IMR-90 (cell line): ENCODE results near the gene LIN28A. TPM values are rescaled to one million over a fixed set of nuclear protein-coding genes. Genes with fewer than 3 reads are reported as not detected.

ENCODE experiments used
- ATAC-seq: fragments of 200-7000 bp; cut with Tn5 transposase; 2 replicates; pipeline ENCODE4 v1.9.1; 2020; ENCODE audit warnings: low read depth, mild to moderate bottlenecking, moderate library complexity
- Bru-seq: library from RNA; stranded (reverse); fragments of 400-500 nt; gene quantifications from one replicate; lab custom pipeline; 2021; lab: Mats Ljungman, UMichigan
- BruChase-seq, 2 experiments: library from RNA; stranded (reverse); fragments of 400-500 nt; gene quantifications; one replicate each; lab custom pipeline; 2021; lab: Mats Ljungman, UMichigan
- BruUV-seq: library from RNA; stranded (reverse); fragments of 400-500 nt; replicated peaks from 2 replicates; lab custom pipeline; 2021; lab: Mats Ljungman, UMichigan
- CTCF ChIA-PET: fragments of 300-600 bp; formaldehyde crosslinking; extraction: SDS; loops from one replicate; lab custom pipeline; 2021; ENCODE audit warnings: antibody characterized with exemption; lab: Yijun Ruan, JAX
- POLR2A ChIA-PET: fragments of 300-600 bp; sonication (Branson Sonifier 250); formaldehyde crosslinking; loops from one replicate; lab custom pipeline; 2022; ENCODE audit warnings: antibody characterized with exemption; ENCODE audit not compliant: unreplicated experiment; lab: Charles Lee
- DNase-seq: peaks from one replicate; pipeline ENCODE4 v3.0.0; 2013
- H2AFZ ChIP-seq: replicated peaks from 2 replicates; pipeline ENCODE3; 2013; ENCODE audit warnings: low read length, mild to moderate bottlenecking; ENCODE audit not compliant: poor library complexity
- H2AK5ac ChIP-seq: 2 replicates; pipeline ENCODE4 v1.6.1; 2013; ENCODE audit warnings: low read depth, low read length, inconsistent platforms
- H2AK9ac ChIP-seq: replicated peaks from 2 replicates; pipeline ENCODE3; 2013; ENCODE audit warnings: mild to moderate bottlenecking, low read depth, low read length, moderate library complexity; ENCODE audit not compliant: poor library complexity
- H2BK120ac ChIP-seq: 2 replicates; pipeline ENCODE4 v1.6.1; 2013; ENCODE audit warnings: low read depth, low read length, inconsistent platforms
- H2BK15ac ChIP-seq: 3 replicates; pipeline ENCODE4 v1.6.1; 2013; ENCODE audit warnings: low read depth, low read length, inconsistent platforms
- H2BK20ac ChIP-seq: 2 replicates; pipeline ENCODE4 v1.6.1; 2013; ENCODE audit warnings: low read depth, mild to moderate bottlenecking, inconsistent platforms, low read length, moderate library complexity
- H2BK5ac ChIP-seq: 2 replicates; pipeline ENCODE4 v1.6.1; 2013; ENCODE audit warnings: mild to moderate bottlenecking, low read depth, low read length, inconsistent platforms; ENCODE audit not compliant: poor library complexity, severe bottlenecking
- H3K14ac ChIP-seq: replicated peaks from 2 replicates; pipeline ENCODE4 v1.6.1; 2013; ENCODE audit warnings: low read depth, low read length, inconsistent platforms
- H3K18ac ChIP-seq: 2 replicates; pipeline ENCODE4 v1.6.1; 2013; ENCODE audit warnings: low read depth, low read length, control low read depth
- H3K23ac ChIP-seq: 2 replicates; pipeline ENCODE4 v1.6.1; 2013; ENCODE audit warnings: low read depth, low read length, inconsistent platforms
- H3K27ac ChIP-seq: 2 replicates; pipeline ENCODE4 v1.5.1; 2013; ENCODE audit warnings: mild to moderate bottlenecking, control low read depth, low read length; ENCODE audit not compliant: insufficient read depth
- H3K27me3 ChIP-seq: 2 replicates; pipeline ENCODE4 v1.6.1; 2013; ENCODE audit warnings: low read length; ENCODE audit not compliant: control insufficient read depth, insufficient read depth
- H3K36me3 ChIP-seq: 2 replicates; pipeline ENCODE4 v1.6.1; 2013; ENCODE audit warnings: low read length, mixed read lengths; ENCODE audit not compliant: control insufficient read depth, insufficient read depth
- H3K4ac ChIP-seq: 2 replicates; pipeline ENCODE4 v1.6.1; 2013; ENCODE audit warnings: low read depth, low read length, inconsistent platforms
- H3K4me1 ChIP-seq: 2 replicates; pipeline ENCODE4 v1.6.1; 2013; ENCODE audit warnings: low read length, mixed read lengths; ENCODE audit not compliant: control insufficient read depth, insufficient read depth
- H3K4me2 ChIP-seq: 2 replicates; pipeline ENCODE4 v1.6.1; 2013; ENCODE audit warnings: low read depth, mild to moderate bottlenecking, control low read depth, low read length, moderate library complexity
- H3K4me3 ChIP-seq: 2 replicates; pipeline ENCODE4 v1.5.1; 2013; ENCODE audit warnings: low read depth, mild to moderate bottlenecking, control low read depth, low read length, moderate library complexity; ENCODE audit not compliant: insufficient read depth
- H3K56ac ChIP-seq: 2 replicates; pipeline ENCODE4 v1.6.1; 2013; ENCODE audit warnings: low read length, inconsistent platforms; ENCODE audit not compliant: insufficient read depth; ENCODE audit errors: extremely low read depth
- H3K79me1 ChIP-seq, 2 experiments: 2 replicates each; pipeline ENCODE4 v1.6.1; 2013; ENCODE audit warnings: low read length in 2 of 2, inconsistent platforms in 1 of 2, low read depth in 1 of 2
- H3K9ac ChIP-seq: 2 replicates; pipeline ENCODE4 v1.6.1; 2013; ENCODE audit warnings: low read depth, low read length, control low read depth
- H3K9me1 ChIP-seq: 2 replicates; pipeline ENCODE4 v1.6.1; 2013; ENCODE audit warnings: low read length, inconsistent platforms; ENCODE audit not compliant: insufficient read depth
- H3K9me3 ChIP-seq: 2 replicates; pipeline ENCODE4 v1.6.1; 2013; ENCODE audit warnings: low read length; ENCODE audit not compliant: control insufficient read depth, insufficient read depth
- H4K20me1 ChIP-seq: 2 replicates; pipeline ENCODE4 v1.6.1; 2013; ENCODE audit warnings: low read length, inconsistent platforms; ENCODE audit not compliant: insufficient read depth
- H4K5ac ChIP-seq: 2 replicates; pipeline ENCODE4 v1.6.1; 2013; ENCODE audit warnings: mild to moderate bottlenecking, low read depth, low read length, control low read depth
- H4K8ac ChIP-seq, 2 experiments: 2 replicates each; pipeline ENCODE4 v1.6.1; 2013; ENCODE audit warnings: low read depth in 2 of 2, low read length in 2 of 2, control low read depth in 1 of 2, inconsistent platforms in 1 of 2
- H4K91ac ChIP-seq: 2 replicates; pipeline ENCODE4 v1.6.1; 2013; ENCODE audit warnings: low read depth, low read length, inconsistent platforms; ENCODE audit not compliant: insufficient read depth
- CEBPB ChIP-seq: IDR thresholded peaks from 2 replicates; pipeline ENCODE4 v1.6.1; 2012; ENCODE audit warnings: low read depth, low read length, improper control_type of control experiment
- CHD1 ChIP-seq: IDR thresholded peaks from 2 replicates; pipeline ENCODE4 v1.6.1; 2012; ENCODE audit warnings: low read depth, low read length, improper control_type of control experiment
- CTCF ChIP-seq: conservative IDR thresholded peaks from 2 replicates; pipeline ENCODE4 v1.5.1; 2012; ENCODE audit warnings: mild to moderate bottlenecking, low read depth, low read length, improper control_type of control experiment
- FOS ChIP-seq: fragments of 150-350 bp; IDR thresholded peaks from 2 replicates; pipeline ENCODE4 v1.6.1; 2016; ENCODE audit warnings: low read depth, low read length
- MAFK ChIP-seq: IDR thresholded peaks from 2 replicates; pipeline ENCODE4 v1.6.1; 2012; ENCODE audit warnings: low read depth, low read length, improper control_type of control experiment
- MAZ ChIP-seq: IDR thresholded peaks from 2 replicates; pipeline ENCODE4 v1.6.1; 2012; ENCODE audit warnings: low read depth, mild to moderate bottlenecking, low read length, improper control_type of control experiment, moderate library complexity, borderline replicate concordance
- MXI1 ChIP-seq: IDR thresholded peaks from 2 replicates; pipeline ENCODE4 v1.6.1; 2012; ENCODE audit warnings: low read depth, mild to moderate bottlenecking, low read length, moderate library complexity, borderline replicate concordance
- POLR2A ChIP-seq: IDR thresholded peaks from 2 replicates; pipeline ENCODE4 v1.6.1; 2012; ENCODE audit warnings: mild to moderate bottlenecking, low read depth, low read length
- RAD21 ChIP-seq: IDR thresholded peaks from 2 replicates; pipeline ENCODE4 v1.6.1; 2012; ENCODE audit warnings: low read length, improper control_type of control experiment
- RCOR1 ChIP-seq: IDR thresholded peaks from 2 replicates; pipeline ENCODE4 v1.6.1; 2012; ENCODE audit warnings: mild to moderate bottlenecking, low read length, improper control_type of control experiment; ENCODE audit not compliant: insufficient replicate concordance
- RFX5 ChIP-seq: IDR thresholded peaks from 2 replicates; pipeline ENCODE4 v1.8.0; 2012; ENCODE audit warnings: low read depth, mild to moderate bottlenecking, low read length, moderate library complexity
- SMC3 ChIP-seq: fragments of 150-350 bp; IDR thresholded peaks from 2 replicates; pipeline ENCODE4 v1.6.1; 2016; ENCODE audit warnings: low read depth, mild to moderate bottlenecking, antibody characterized with exemption, low read length, moderate library complexity
- USF2 ChIP-seq: fragments of 150-350 bp; IDR thresholded peaks from 2 replicates; pipeline ENCODE4 v1.6.1; 2017; ENCODE audit warnings: mild to moderate bottlenecking, antibody characterized with exemption, low read length, low read depth
- WGBS, 2 experiments: methylation state at CpG; one replicate each; pipeline versions ENCODE4 v1.1.5 to v1.1.7; 2013; ENCODE audit warnings: missing lambda C conversion rate in 2 of 2; ENCODE audit not compliant: insufficient read length in 1 of 2; ENCODE audit errors: extremely low coverage in 2 of 2; 5-methylcytosine and 5-hydroxymethylcytosine counted together
- dilution Hi-C: fragments of 300-500 bp; cut with HindIII; formaldehyde crosslinking; loops from one replicate; pipeline ENCODE4 v1.14.3; 2018; ENCODE audit warnings: low sequenced_read_pairs; ENCODE audit not compliant: unreplicated experiment
- in situ Hi-C: fragments of 300-500 bp; cut with MboI; formaldehyde crosslinking; loops from 3 replicates; pipeline ENCODE4 v1.14.3; 2019; ENCODE audit warnings: low sequenced_read_pairs, inconsistent platforms, mixed read lengths
- intact Hi-C: fragments of 100-400 bp; cut with micrococcal nuclease; formaldehyde crosslinking; loops from 2 replicates; pipeline ENCODE4 v1.10.0; 2022
- long read RNA-seq: library from polyadenylated mRNA; unstranded; transcript quantifications from one replicate; pipeline ENCODE4 v2.0.0, GENCODE V29; 2021; ENCODE audit not compliant: unreplicated experiment
- polyA plus RNA-seq, 3 experiments: library from polyadenylated mRNA; depleted of rRNA; stranded (reverse); fragments of >200 nt; gene quantifications; 2 replicates each; pipeline ENCODE4 v1.2.3, GENCODE V29; 2012; ENCODE audit warnings: low replicate concordance in 1 of 3
- total RNA-seq: library from RNA; depleted of rRNA; stranded (reverse); fragments of >200 nt; gene quantifications from 2 replicates; pipeline ENCODE4 v1.2.3, GENCODE V29; 2012; rRNA removed

Gene LIN28A
- total RNA-seq, result not detected in 2 replicates
- polyA plus RNA-seq (2012; rRNA removed), result not detected in 2 replicates
- polyA plus RNA-seq (2012; cell fraction: cytosol; rRNA removed), result not detected in 2 replicates
- polyA plus RNA-seq (2012; cell fraction: nucleus; rRNA removed; ENCODE audit: low replicate concordance), result not detected in 2 replicates
- Bru-seq, nascent RNA, result not detected
- percentile 4 among the genes with signal in this experiment for BruChase-seq, experiment 1, labeled RNA remaining after a 6-hour chase
- BruChase-seq, experiment 2, labeled RNA remaining after a 2-hour chase, result not detected
- long read RNA-seq, result 0 reads

GRCh38 chr1:26410706-26411623, at the start of gene LIN28A:
Gene LIN28A, plus strand, starts transcription at chr1:26410817. Its CDS starts 75 bp downstream, at chr1:26410892.
- no peak within 1 kb of the TSS for H2AK9ac ChIP-seq
- DNase-seq, result no peak
- TF ChIP-seq RCOR1, result no peak
- TF ChIP-seq RAD21, result no peak
- TF ChIP-seq MAFK, result no peak
- TF ChIP-seq CTCF, result no peak
- no peak for TF ChIP-seq MAZ
- TF ChIP-seq CEBPB, result no peak
- TF ChIP-seq RFX5, result no peak
- TF ChIP-seq CHD1, result no peak
- TF ChIP-seq POLR2A, result no peak
- no peak for TF ChIP-seq MXI1
- TF ChIP-seq FOS, result no peak
- TF ChIP-seq SMC3, result no peak
- no peak for TF ChIP-seq USF2
- no peak within 1 kb of the TSS for H3K14ac ChIP-seq
- H3K9me1 ChIP-seq, result 0 out of 2 replicates have a peak, but pooled peaks cover 2% of the 10 kb centered on the region
- no peak within 1 kb of the TSS for H3K9ac ChIP-seq
- ATAC-seq, result no peak
- no peak within 1 kb of the TSS for H3K4me2 ChIP-seq
- no peak within 1 kb of the TSS for H3K56ac ChIP-seq
- H3K9me3 ChIP-seq, result 0 out of 2 replicates have a peak, but pooled peaks cover 2% of the 10 kb centered on the region
- no peak within 1 kb of the TSS for H3K4me3 ChIP-seq
- no peak within 1 kb of the TSS for H3K18ac ChIP-seq
- H3K4me1 ChIP-seq, result no peaks in the 10 kb centered on the region
- H3K4ac ChIP-seq, result no peak within 1 kb of the TSS
- no peak within 1 kb of the TSS for H3K23ac ChIP-seq
- no peak within 1 kb of the TSS for H2BK20ac ChIP-seq
- H2BK15ac ChIP-seq, result no peak within 1 kb of the TSS
- 4% methylated on average over 32 of the region's 70 CpGs; no CpG with 5 or more reads in 1 of the 2 experiments for WGBS, 2 experiments
- H4K91ac ChIP-seq, result no peak within 1 kb of the TSS
- H3K27me3 ChIP-seq, result peaks cover 65% of the 10 kb centered on the region
- BruUV-seq, result no TSS peak
- POLR2A ChIA-PET, result no interaction called here
- no peak within 1 kb of the TSS for H4K8ac ChIP-seq
- dilution Hi-C loops, result no loop called here
- no peak within 1 kb of the TSS for H2AFZ ChIP-seq
- no peak within 1 kb of the TSS for H2BK120ac ChIP-seq
- no peak within 1 kb of the TSS for H3K27ac ChIP-seq
- no peak within 1 kb of the TSS for H2BK5ac ChIP-seq
- intact Hi-C loops, result no loop called here
- in situ Hi-C loops, result no loop called here
- no peak within 1 kb of the TSS for H4K5ac ChIP-seq
- CTCF ChIA-PET, result no interaction called here
- no peaks in the 10 kb centered on the region for H3K79me1 ChIP-seq
- no peaks in the 10 kb centered on the region; the same call in 1 of the 2 replicates for H4K20me1 ChIP-seq
- no peaks in the 10 kb centered on the region for H3K36me3 ChIP-seq
- no peak within 1 kb of the TSS for H2AK5ac ChIP-seq
